Common myeloid progenitor, CD34-positive (primary cell): ENCODE results near the gene STX5.
"Not testable (repeated sequence)": the region's sequence is repeated elsewhere in the genome, so short reads cannot be mapped to it uniquely, and the experiment has no call there.

Source experiments
- CTCF ChIA-PET: fragments of 350-600 bp; sonication (Branson Sonifier 250); formaldehyde crosslinking; loops from one replicate; lab custom pipeline; 2021; ENCODE audit warnings: antibody characterized with exemption; lab: Charles Lee
- POLR2A ChIA-PET: fragments of 350-600 bp; sonication (Branson Sonifier 250); formaldehyde crosslinking; loops from one replicate; lab custom pipeline; 2021; ENCODE audit warnings: antibody characterized with exemption; lab: Charles Lee
- DNase-seq, 3 donors: peaks; one replicate each; pipeline versions ENCODE4 v3.0.0 to v3.0.0-alpha.2; 2013
- H3K27ac ChIP-seq, 2 experiments: 1 replicate in 1 of 2; 2 replicates in 1 of 2; pipeline ENCODE4 v1.7.0; 2013; ENCODE audit warnings: inconsistent platforms in 2 of 2, low read length in 2 of 2, mild to moderate bottlenecking in 2 of 2, low read depth in 1 of 2, moderate library complexity in 1 of 2; ENCODE audit not compliant: severe bottlenecking in 2 of 2, insufficient read depth in 1 of 2, poor library complexity in 1 of 2
- H3K27me3 ChIP-seq, 5 experiments: replicated peaks in 2 of 5; 1 replicate in 3 of 5; 2 replicates in 2 of 5; pipeline versions ENCODE4 v1.6.1 to v1.7.0; 2013; ENCODE audit warnings: low read length in 4 of 5, mild to moderate bottlenecking in 2 of 5, moderate library complexity in 2 of 5, inconsistent platforms in 1 of 5; ENCODE audit not compliant: insufficient read depth in 5 of 5, control insufficient read depth in 4 of 5
- H3K36me3 ChIP-seq, 4 experiments: 1 replicate in 2 of 4; 2 replicates in 2 of 4; pipeline versions ENCODE4 v1.6.1 to v1.7.0; 2013; ENCODE audit warnings: low read length in 3 of 4, control low read depth in 1 of 4, mild to moderate bottlenecking in 1 of 4; ENCODE audit not compliant: control insufficient read depth in 4 of 4, insufficient read depth in 4 of 4
- H3K4me1 ChIP-seq, 4 experiments: 1 replicate in 3 of 4; 2 replicates in 1 of 4; pipeline versions ENCODE4 v1.6.1 to v1.7.1; 2013; ENCODE audit warnings: low read length in 3 of 4, mild to moderate bottlenecking in 3 of 4, control low read depth in 1 of 4, inconsistent platforms in 1 of 4, moderate library complexity in 1 of 4; ENCODE audit not compliant: control insufficient read depth in 4 of 4, insufficient read depth in 4 of 4; ENCODE audit errors: control extremely low read depth in 1 of 4
- H3K4me3 ChIP-seq, 7 experiments: 1 replicate in 4 of 7; 2 replicates in 3 of 7; pipeline versions ENCODE4 v1.5.1 to v1.7.0; 2013; ENCODE audit warnings: mild to moderate bottlenecking in 7 of 7, low read length in 6 of 7, moderate library complexity in 6 of 7, inconsistent platforms in 2 of 7, low read depth in 2 of 7, control low read depth in 1 of 7; ENCODE audit not compliant: insufficient read depth in 4 of 7, control insufficient read depth in 1 of 7; ENCODE audit errors: extremely low read depth in 1 of 7
- H3K9me3 ChIP-seq, 5 experiments: 1 replicate in 4 of 5; 2 replicates in 1 of 5; pipeline versions ENCODE4 v1.6.1 to v1.7.1; 2013; ENCODE audit warnings: low read length in 4 of 5, mild to moderate bottlenecking in 2 of 5, inconsistent platforms in 1 of 5, low read depth in 1 of 5, moderate library complexity in 1 of 5; ENCODE audit not compliant: control insufficient read depth in 4 of 5, insufficient read depth in 2 of 5; ENCODE audit errors: control extremely low read depth in 1 of 5
- WGBS: methylation state at CpG from one replicate; pipeline ENCODE4 v1.1.5; 2013; ENCODE audit not compliant: insufficient coverage; 5-methylcytosine and 5-hydroxymethylcytosine counted together

The STX5 gene

DNA sequence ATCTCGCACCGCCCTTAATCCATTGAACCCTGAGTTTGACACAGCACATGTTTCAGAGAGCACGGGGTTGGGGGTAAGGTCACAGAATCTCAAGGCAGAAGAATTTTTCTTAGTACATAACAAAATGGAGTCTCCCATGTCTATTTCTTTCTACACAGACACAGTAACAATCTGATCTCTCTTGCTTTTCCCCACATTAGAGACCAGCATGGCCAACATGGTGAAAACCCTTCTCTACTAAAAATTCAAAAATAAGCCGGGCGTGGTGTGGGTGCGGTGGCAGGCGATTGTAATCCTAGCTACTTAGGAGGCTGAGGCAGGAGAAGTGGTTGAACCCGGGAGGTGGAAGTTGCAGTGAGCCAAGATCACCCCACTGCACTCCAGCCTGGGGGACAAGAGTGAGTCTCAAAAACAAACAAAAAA, 27.4 kb upstream of the STX5 start:
- peaks cover 10 to 48% (median 24%) of the 10 kb centered on the region in 4 experiments for H3K4me1 ChIP-seq
- POLR2A ChIA-PET, H3K4me3 ChIP-seq, DNase-seq, H3K27me3 ChIP-seq, H3K9me3 ChIP-seq, CTCF ChIA-PET: not testable (repeated sequence)
- 83% methylated on average over 1 of the region's 8 CpGs for WGBS
- peak overlapping the region in 1 of 2 experiments; percentile 49 for H3K27ac ChIP-seq
- peaks cover 0 to 20% (median 2%) of the 10 kb centered on the region in 4 experiments for H3K36me3 ChIP-seq

DNA sequence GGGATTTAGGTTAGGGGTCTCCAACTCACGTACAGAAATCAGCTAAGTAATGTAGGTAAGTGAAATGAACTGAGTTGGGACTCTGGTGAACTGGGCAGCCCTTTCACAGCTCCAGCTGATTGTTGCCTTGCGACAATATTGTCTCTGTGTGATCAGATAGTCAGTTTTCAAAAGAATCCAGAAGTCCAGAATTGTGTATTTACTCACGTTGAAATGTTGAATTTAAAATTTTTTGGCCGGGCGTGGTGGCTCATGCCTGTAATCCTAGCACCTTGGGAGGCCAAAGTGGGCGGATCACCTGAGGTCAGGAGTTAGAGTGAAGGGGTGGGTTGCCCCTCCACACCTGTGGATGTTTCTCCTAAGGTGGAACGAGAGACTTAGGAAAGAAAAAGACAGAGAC, 26.4 kb upstream of the STX5 start:
- ChIA-PET CTCF (interaction anchor here (0.7 to 1.2 kb wide), 6 partner anchors 13 to 82 kb away, joined by 3 to 6 read pairs (median 3); partner anchors contain the start of genes SLC3A2, TEX54 and TMEM179B), POLR2A (interaction anchor here (9.1 kb wide), 1 partner anchor 17 kb away, joined by 121 read pairs; the partner anchor contains the start of gene WDR74)
- H3K4me1 ChIP-seq: peaks cover 21 to 59% (median 35%) of the 10 kb centered on the region in 4 experiments
- H3K36me3 ChIP-seq: peaks cover 5 to 24% (median 9%) of the 10 kb centered on the region in 4 experiments
- H3K27me3 ChIP-seq: no peaks in the 10 kb centered on the region
- H3K9me3 ChIP-seq: no peaks in the 10 kb centered on the region
- 98% methylated on average over 6 of the region's 7 CpGs for WGBS
- peak overlapping the region in 1 of 7 experiments; percentile 89 for H3K4me3 ChIP-seq
- peak overlapping the region in 1 of 2 experiments; percentile 51 for H3K27ac ChIP-seq
- no peak for DNase-seq

DNA sequence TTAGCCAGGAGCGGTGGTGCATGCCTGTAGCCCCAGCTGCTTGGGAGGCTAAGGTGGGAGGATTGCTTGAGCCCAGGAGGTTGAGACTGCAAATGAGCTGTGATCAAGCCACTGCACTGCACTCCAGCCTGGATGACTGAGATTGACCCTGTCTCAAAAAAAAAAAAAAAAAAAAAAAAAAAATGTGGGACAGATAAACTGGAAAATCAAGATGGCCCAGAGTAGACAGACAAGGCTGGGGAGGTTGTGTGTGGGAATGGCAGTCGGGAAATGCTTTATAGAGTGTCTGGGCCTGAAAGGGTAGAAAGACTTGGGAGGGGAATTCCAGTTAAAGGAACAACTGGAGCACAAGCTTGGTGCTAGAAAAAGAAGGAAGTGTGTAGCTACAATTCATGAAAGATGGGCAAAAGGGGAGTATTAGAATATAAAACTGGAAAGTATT, 25.7 kb upstream of the STX5 start:
- peak overlapping the region in 1 of 2 experiments; percentile 51 for H3K27ac ChIP-seq
- H3K4me1 ChIP-seq: peaks cover 25 to 65% (median 40%) of the 10 kb centered on the region in 4 experiments
- peaks cover 5 to 30% (median 15%) of the 10 kb centered on the region in 4 experiments for H3K36me3 ChIP-seq
- H3K9me3 ChIP-seq: no peaks in the 10 kb centered on the region
- H3K27me3 ChIP-seq: no peaks in the 10 kb centered on the region
- CTCF ChIA-PET: interaction anchor here (0.7 to 1.2 kb wide), 6 partner anchors 13 to 81 kb away, joined by 3 to 6 read pairs (median 3); partner anchors contain the start of genes SLC3A2, TEX54 and TMEM179B
- WGBS: 83% methylated on average over 2 of the region's 2 CpGs
- POLR2A ChIA-PET: interaction anchor here (9.1 kb wide), 1 partner anchor 17 kb away, joined by 121 read pairs; the partner anchor contains the start of gene WDR74
- DNase-seq: no peak
- peak overlapping the region in 2 of 7 experiments; percentile 6 to 89 for H3K4me3 ChIP-seq

DNA sequence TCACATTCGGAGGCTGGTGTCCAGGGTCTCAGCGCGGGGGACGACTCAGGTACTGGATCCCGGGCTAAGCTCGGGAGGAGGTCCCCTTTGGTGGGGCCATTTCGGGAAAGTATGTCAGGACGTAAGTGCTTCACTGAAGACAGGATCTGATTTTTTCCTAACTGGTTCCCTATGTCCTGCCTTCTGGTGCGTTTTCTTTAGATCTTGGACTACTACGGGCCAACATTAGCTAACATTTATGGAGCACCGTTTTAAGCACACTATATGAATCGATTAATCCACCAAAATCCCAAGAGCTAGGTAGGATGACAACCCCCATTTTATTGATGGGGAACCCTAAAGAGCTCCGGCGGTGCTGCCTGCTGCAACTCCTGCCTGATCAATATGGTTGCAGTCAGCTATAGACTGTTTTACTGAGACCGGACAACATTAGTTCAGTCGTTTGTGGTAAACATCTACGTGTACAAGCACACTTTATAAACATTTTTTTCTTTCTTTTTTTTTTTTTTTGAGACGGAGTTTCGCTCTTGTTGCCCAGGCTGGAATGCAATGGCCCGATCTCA, 24.6 kb upstream of the STX5 start:
- H3K4me3 ChIP-seq: peak overlapping the region; percentile 11 to 100 (median 97)
- peaks cover 12 to 39% (median 22%) of the 10 kb centered on the region in 4 experiments for H3K36me3 ChIP-seq
- H3K27me3 ChIP-seq: no peaks in the 10 kb centered on the region
- peaks cover 25 to 60% (median 38%) of the 10 kb centered on the region in 4 experiments for H3K4me1 ChIP-seq
- peak overlapping the region in 1 of 2 experiments; percentile 91 for H3K27ac ChIP-seq
- no peaks in the 10 kb centered on the region for H3K9me3 ChIP-seq
- WGBS: 4% methylated on average over 17 of the region's 20 CpGs
- ChIA-PET POLR2A (interaction anchor here (0.5 to 9.1 kb wide), 8 partner anchors 15 to 191 kb away, joined by 3 to 121 read pairs (median 4); partner anchors contain the start of genes C11orf98, CSKMT, LBHD1 and STX5), CTCF (interaction anchor here (0.8 to 2.3 kb wide), 7 partner anchors 11 to 179 kb away, joined by 3 to 10 read pairs (median 3); partner anchors contain the start of genes SLC3A2 and TMEM179B)
- DNase-seq: peak in 1 of 3 donors; percentile 21

DNA sequence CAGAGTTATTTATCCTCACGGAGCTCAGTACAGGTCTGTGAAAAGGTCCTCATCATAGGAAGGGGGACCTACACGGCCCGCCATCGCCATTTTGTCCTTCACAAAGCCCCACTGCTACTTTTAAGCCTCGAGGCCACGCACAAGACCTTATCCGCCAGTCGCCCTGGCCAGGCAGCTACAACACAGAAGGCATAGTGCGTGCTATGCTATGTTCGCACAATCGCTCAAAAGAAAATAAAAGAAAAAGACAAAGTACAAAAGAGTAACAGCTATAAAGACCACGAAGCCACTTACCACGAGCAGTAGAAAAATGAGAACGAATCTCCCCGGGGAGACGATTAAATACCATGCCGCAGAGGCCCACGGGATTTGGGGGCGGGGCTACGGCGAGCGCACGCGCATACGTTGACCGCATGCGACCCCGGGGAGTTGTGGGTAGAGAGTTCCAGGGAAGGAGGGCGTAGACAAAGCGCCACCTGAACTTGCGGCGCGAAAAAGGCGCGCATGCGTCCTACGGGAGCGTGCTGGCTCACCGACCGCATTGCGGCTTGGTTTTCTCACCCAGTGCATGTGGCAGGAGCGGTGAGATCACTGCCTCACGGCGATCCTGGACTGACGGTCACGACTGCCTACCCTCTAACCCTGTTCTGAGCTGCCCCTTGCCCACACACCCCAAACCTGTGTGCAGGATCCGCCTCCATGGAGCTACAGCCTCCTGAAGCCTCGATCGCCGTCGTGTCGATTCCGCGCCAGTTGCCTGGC, 23.9 kb upstream of the STX5 start:
- ChIA-PET CTCF (interaction anchor here (0.6 to 2.3 kb wide), 12 partner anchors 11 to 1942 kb away, joined by 3 to 10 read pairs (median 4); partner anchors contain the start of genes SLC3A2 and TMEM179B), POLR2A (interaction anchor here (0.5 to 9.1 kb wide), 11 partner anchors 11 to 190 kb away, joined by 3 to 121 read pairs (median 3); partner anchors contain the start of genes C11orf98, CSKMT, LBHD1 and POLR2G)
- Histone ChIP-seq H3K27me3 (no peaks in the 10 kb centered on the region), H3K4me1 (peaks cover 25 to 54% (median 38%) of the 10 kb centered on the region in 4 experiments), H3K27ac (peak overlapping the region; percentile 55 to 91), H3K36me3 (peaks cover 12 to 39% (median 23%) of the 10 kb centered on the region in 4 experiments), H3K4me3 (peak overlapping the region; percentile 79 to 100 (median 97)), H3K9me3 (no peaks in the 10 kb centered on the region)
- peak; percentile 98 to 99 (median 98) for DNase-seq
- WGBS: 0% methylated on average over 35 of the region's 54 CpGs

DNA sequence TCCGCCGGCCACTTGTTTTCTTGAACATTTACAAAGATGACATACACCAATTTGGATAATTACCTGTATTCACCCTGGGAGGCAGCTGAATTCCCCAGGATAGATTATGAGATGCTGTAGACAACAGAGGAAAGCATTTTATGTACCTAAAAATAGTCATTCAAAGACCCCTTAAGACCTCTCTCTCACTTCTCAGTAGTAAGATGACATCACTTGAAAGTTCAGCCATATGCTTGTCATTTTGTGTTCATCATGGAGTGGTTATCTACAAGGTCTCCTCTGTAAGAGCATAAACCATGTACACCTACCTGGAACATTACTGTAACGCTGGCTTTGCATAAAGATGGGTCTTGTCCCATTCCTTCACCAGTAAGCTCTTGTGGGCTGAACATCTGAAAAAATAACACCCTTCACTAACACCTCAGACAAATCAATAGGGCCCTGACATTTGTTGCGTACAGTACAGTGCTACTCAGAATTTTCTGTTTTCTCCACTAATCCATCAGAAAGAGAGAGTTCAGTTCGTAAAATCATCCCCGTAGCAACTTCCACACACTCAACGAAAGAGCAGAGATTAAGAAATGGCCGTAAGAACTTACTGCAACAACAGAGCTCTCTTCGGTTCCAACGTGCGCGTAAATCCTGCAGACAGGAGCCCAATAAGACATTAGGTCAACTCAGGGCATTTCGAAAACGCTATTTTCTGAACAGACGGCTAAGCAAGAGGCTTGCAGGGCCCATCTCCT, 23.1 kb upstream of the STX5 start:
- Histone ChIP-seq H3K27ac (peak overlapping the region; percentile 55 to 91), H3K27me3 (no peaks in the 10 kb centered on the region), H3K4me3 (peak overlapping the region; percentile 79 to 100 (median 97)), H3K4me1 (peaks cover 25 to 53% (median 38%) of the 10 kb centered on the region in 4 experiments), H3K36me3 (peaks cover 12 to 39% (median 23%) of the 10 kb centered on the region in 4 experiments), H3K9me3 (no peaks in the 10 kb centered on the region)
- 0% methylated on average over 13 of the region's 15 CpGs for WGBS
- DNase-seq: no peak
- POLR2A ChIA-PET: interaction anchor here (0.8 to 9.1 kb wide), 10 partner anchors 9 to 190 kb away, joined by 3 to 121 read pairs (median 4); partner anchors contain the start of genes C11orf98, CSKMT, LBHD1 and POLR2G
- CTCF ChIA-PET: interaction anchor here (0.6 to 2.3 kb wide), 11 partner anchors 14 to 1943 kb away, joined by 3 to 10 read pairs (median 5); partner anchors contain the start of genes SLC3A2 and TMEM179B
